Aorta (tissue), 5 donors: Measurements from ENCODE around the gene SBNO2. TPM values are rescaled to one million over a fixed set of nuclear protein-coding genes. Genes with fewer than 3 reads are reported as not detected.
A peak's percentile ranks its signal among the peaks of the same experiment; 100 is the strongest.
"Not testable (repeated sequence)": the region's sequence is repeated elsewhere in the genome, so short reads cannot be mapped to it uniquely, and the experiment has no call there.

Source experiments
- ATAC-seq: fragments of 200-7000 bp; cut with Tn5 transposase; one replicate; pipeline ENCODE4 v1.9.1; 2022; ENCODE audit warnings: moderate library complexity; ENCODE audit not compliant: low FRiP score
- DNase-seq, 2 donors: peaks; one replicate each; pipeline ENCODE4 v3.0.0-alpha.2; 2020
- H3K27ac ChIP-seq, 2 donors: one replicate each; pipeline ENCODE4 v1.5.1; 2013; ENCODE audit warnings: low read length in 2 of 2, mild to moderate bottlenecking in 2 of 2, moderate library complexity in 2 of 2, control low read depth in 1 of 2, inconsistent platforms in 1 of 2, low read depth in 1 of 2
- H3K27me3 ChIP-seq, 2 donors: one replicate each; pipeline ENCODE4 v1.6.1; 2013; ENCODE audit warnings: control low read depth in 1 of 2, low read length in 1 of 2, mild to moderate bottlenecking in 1 of 2, moderate library complexity in 1 of 2; ENCODE audit not compliant: insufficient read depth in 2 of 2, control insufficient read depth in 1 of 2
- H3K36me3 ChIP-seq, 2 donors: one replicate each; pipeline ENCODE4 v1.6.1; 2013; ENCODE audit warnings: control low read depth in 1 of 2, low read length in 1 of 2, mild to moderate bottlenecking in 1 of 2; ENCODE audit not compliant: insufficient read depth in 2 of 2, control insufficient read depth in 1 of 2
- H3K4me1 ChIP-seq, 2 donors: one replicate each; pipeline ENCODE4 v1.6.1; 2013; ENCODE audit warnings: low read length in 2 of 2, control low read depth in 1 of 2, mild to moderate bottlenecking in 1 of 2, moderate library complexity in 1 of 2; ENCODE audit not compliant: insufficient read depth in 2 of 2, control insufficient read depth in 1 of 2
- H3K4me3 ChIP-seq, 2 donors: one replicate each; pipeline ENCODE4 v1.5.1; 2013; ENCODE audit warnings: low read length in 2 of 2, control low read depth in 1 of 2, mild to moderate bottlenecking in 1 of 2
- H3K9me3 ChIP-seq: one replicate; pipeline ENCODE4 v1.6.1; 2013; ENCODE audit warnings: mild to moderate bottlenecking, low read length; ENCODE audit not compliant: control insufficient read depth
- WGBS, 2 donors: extraction: QIAGEN DNeasy Blood & Tissue Kit; methylation state at CpG; one replicate each; pipeline ENCODE4 v1.1.7; 2013; 5-methylcytosine and 5-hydroxymethylcytosine counted together
- intact Hi-C, 2 donors: fragments of 100-400 bp; cut with DNase I; formaldehyde crosslinking; loops; one replicate each; pipeline versions ENCODE4 v1.14.2 to v1.15.0; 2022
- polyA plus RNA-seq, 2 donors: library from polyadenylated mRNA; stranded (reverse); fragments of 200-250 nt; gene quantifications; one replicate each; pipeline ENCODE4 v1.2.3, GENCODE V29; 2013
- total RNA-seq, 2 donors: library from RNA; stranded (reverse); fragmentation: NEBNext Ultra II Directional; extraction: Animal tissue kit (Norgen Biotek cat#: 25700); gene quantifications; one replicate each; pipeline ENCODE4 v1.2.1, GENCODE V29; 2021
- donor health status: healthy with polysubstance abuse.
- donor health status: Bipolar disorder and iron deficiency.
- donor health status: DM: no; HTN: no; CAD: no.
- donor health status: DM: no; HTN: no; CAD: no.
- donor health status: DM: yes; HTN: yes; CAD: no.

The SBNO2 gene
- total and polyA plus RNA-seq, 4 donors: 11.0 to 165 (median 75.2) TPM

DNA sequence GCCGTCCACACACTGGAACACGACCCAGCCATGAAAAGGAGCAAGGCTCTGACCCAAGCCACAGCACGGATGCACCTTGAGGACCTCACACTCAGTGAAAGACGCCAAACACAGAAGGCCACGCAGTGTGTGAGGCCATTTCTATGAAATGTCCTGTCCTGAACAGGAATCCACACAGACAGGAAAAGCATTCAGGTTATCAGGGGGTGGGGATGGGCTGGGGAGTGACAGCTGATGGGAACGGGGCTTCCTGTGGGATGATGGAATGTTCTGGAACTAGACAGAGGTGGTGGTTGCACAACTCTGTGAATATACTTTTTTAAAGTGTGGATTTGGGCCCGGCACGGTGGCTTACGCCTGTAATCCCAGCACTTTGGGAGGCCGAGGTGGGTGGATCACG, 39.6 kb downstream of the SBNO2 start:
- WGBS, 2 donors: 96% methylated on average over 11 of the region's 11 CpGs
- intact Hi-C loops: loop anchor here (5.0 kb wide), 1 partner anchor 38 kb away; the partner anchor contains the start of gene SBNO2 (in 2 of the 2)
- H3K4me1 ChIP-seq: no peaks in the 10 kb centered on the region

DNA sequence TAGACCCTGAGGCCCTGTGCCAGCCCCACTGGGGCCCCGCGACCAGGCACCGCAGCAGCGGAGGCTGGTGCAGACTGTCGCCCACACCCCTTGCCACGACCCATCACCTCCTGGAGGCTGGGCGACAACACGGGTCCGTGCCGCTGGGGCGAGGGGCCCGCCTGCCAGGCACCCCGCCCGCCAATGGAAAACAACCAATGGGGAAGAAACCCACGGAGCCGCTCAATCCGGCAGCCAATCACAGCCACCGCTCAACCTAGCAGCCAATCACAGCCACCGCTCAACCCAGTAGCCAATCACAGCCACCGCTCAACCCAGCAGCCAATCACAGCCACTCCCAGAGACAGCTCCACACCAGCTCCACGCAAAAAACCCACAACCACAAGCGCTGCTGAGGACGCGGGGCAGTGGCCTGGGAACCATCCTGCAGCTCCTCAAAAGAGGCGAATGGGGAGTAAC, 40.6 kb downstream of the SBNO2 start:
- H3K27me3 ChIP-seq: no peaks in the 10 kb centered on the region
- no peaks in the 10 kb centered on the region for H3K36me3 ChIP-seq
- intact Hi-C loops: loop anchor here (2.0 to 5.0 kb wide), 2 partner anchors 19 to 39 kb away; partner anchors contain the start of gene SBNO2 (in 2 of the 2)
- no peaks in the 10 kb centered on the region for H3K4me1 ChIP-seq
- no peak overlapping the region for H3K4me3 ChIP-seq
- H3K27ac ChIP-seq: peak overlapping the region in 1 of 2 donors; percentile 38
- H3K9me3 ChIP-seq: no peaks in the 10 kb centered on the region
- DNase-seq (no peak), ATAC-seq (no peak)
- WGBS, 2 donors: 97 to 99% methylated on average over 25 of the region's 25 CpGs

More for the DNA sequence above, 39.6 kb downstream of the SBNO2 start:
- Histone ChIP-seq H3K9me3 (no peaks in the 10 kb centered on the region), H3K4me3 (no peak overlapping the region), H3K36me3 (no peaks in the 10 kb centered on the region), H3K27me3 (no peaks in the 10 kb centered on the region), H3K27ac (no peak overlapping the region)
- ATAC-seq (no peak), DNase-seq (no peak)

DNA sequence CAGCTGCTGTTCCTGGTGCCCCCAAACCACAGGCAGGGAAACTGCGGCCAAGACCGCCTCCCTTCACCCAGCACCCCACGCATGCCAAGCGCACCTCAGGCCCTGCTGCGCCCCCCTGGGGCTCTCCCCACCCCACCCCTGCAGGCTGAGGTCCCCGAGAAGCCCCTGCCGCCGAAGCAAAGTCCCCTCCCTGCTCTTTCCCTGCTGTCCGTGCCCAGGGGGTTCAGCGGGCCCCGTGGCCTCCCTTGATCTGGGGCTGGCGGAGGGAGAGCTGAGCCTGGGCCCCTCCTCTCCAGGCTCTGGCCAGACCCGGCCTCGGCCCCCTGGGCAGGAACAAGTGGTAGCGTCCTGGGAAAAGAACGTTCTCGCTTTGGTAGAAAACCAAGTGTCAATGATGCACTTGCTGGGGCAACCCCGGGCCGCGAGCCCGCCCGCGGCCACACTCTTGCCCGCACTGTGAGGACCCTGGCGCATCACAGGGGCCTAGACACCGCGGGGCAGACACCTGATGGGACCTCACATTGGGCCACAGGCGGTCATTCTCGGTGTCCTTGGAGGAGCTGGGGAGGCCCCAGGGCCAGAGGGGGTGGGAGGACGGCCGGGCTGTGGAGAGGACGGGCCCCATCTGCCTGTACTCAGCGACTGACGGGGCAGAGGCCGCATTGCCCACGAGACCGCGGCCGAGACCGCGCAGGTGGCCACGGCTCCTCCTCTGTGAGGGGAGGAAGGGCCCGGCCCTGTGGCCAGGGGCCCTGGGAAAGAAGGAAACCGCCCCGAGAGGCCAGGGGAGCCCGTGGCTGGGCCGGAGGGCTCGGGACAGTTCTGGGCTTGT, 41.3 kb downstream of the SBNO2 start:
- H3K27ac ChIP-seq: peak overlapping the region; percentile 23 to 38
- intact Hi-C loops: loop anchor here (2.0 to 5.0 kb wide), 2 partner anchors 20 to 40 kb away; partner anchors contain the start of gene SBNO2 (in 2 of the 2)
- no peaks in the 10 kb centered on the region for H3K36me3 ChIP-seq
- 76 to 82% methylated on average over 46 to 48 of the region's 48 CpGs for WGBS, 2 donors
- H3K4me1 ChIP-seq: no peaks in the 10 kb centered on the region
- no peaks in the 10 kb centered on the region for H3K27me3 ChIP-seq
- no peaks in the 10 kb centered on the region for H3K9me3 ChIP-seq
- ATAC-seq (peak; percentile 8), DNase-seq (no peak)
- H3K4me3 ChIP-seq: peak overlapping the region in 1 of 2 donors; percentile 70

DNA sequence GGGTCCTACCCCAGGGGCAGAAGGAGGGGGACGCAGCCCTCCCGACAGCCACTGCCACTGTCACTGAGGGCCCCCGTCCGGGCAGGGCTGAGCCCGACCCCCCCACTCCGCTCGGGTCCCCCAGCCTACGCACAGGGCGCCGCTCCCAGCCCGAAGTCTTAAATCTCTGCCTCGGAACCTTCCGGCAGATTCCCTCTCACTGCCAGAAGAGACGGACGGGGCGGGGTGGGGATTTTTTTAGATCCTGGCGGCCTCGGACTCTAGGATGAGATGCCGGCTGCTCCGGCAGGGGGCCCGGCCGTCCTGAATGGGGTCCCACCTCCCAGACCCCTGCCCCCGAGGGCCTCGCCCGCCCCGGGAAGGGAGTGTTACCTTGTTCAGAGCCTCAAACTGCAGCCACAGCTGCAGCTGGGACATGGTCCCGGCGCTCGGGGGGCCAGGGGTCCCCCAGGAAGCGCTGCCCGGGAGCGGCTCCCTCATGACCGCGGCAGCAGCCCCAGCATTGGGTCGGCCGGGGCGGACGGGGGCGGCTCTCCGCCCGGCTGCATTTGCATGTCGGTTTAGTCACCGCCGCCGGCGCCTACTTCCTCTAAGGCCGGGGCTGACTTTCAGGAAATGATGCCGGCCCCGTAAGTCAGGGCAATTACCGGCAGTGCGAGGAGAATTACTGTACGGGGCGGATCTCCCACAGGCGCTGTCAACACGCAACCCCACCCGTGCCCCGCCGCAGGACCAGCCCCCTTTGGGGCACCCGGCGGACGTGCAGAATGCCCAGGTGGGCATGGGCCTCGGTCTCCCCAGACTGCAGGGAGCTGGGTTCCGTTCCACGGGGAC, 42.1 kb downstream of the SBNO2 start:
- 1% methylated on average over 60 to 64 of the region's 64 CpGs for WGBS, 2 donors
- intact Hi-C loops: loop anchor here (2.0 to 5.0 kb wide), 2 partner anchors 21 to 40 kb away; partner anchors contain the start of gene SBNO2 (in 2 of the 2)

DNA sequence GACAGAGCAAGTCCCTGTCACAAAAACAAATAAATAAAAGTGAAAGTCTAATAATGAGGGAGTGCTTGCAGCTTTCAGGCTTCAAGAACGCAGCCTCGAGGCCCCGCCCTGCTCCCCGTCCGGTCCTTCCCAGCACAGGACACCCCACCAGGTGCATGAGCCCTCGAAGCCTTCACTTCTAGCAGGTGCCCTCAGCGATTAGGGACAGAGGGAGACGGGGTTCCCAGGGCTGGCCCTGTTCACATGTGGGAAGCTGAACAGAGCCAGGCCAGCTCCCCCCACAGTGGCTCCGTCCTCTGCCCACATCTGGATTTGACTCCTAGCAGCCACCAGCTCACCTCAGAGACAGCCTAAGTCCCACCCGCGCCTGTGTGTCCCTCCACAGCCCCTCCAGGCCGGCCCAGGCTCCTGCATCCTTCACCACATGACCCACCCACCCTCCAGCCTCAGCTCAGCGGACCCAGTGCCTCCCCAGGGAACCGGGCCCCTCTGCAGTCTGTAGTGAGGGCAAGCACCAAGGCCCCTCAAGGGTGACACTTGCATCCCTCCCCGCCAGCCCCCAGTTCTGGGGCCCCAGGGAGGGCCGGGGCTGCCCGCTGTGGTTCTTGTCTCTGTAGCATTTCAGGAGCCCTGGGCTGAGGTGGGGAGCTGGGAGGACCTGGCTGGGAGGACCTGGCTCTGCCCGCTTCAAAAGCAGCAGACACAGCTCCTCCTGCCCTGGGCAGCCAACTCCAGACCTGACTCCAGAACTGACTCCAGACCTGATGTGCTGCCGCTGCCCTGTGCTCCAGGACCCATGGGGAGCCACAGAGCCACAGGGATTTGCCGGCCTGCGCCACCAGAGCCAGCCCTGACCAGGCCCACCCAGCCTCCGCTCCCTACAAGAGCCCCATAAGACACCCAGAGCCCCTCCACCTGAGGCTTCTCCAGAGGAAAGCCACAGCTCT, 43.0 kb downstream of the SBNO2 start:
- DNase-seq (peak in 1 of 2 donors; percentile 61), ATAC-seq (no peak)
- H3K4me1 ChIP-seq: no peaks in the 10 kb centered on the region
- WGBS, 2 donors: 49 to 53% methylated on average over 20 to 22 of the region's 22 CpGs
- no peaks in the 10 kb centered on the region for H3K27me3 ChIP-seq
- H3K27ac ChIP-seq: peak overlapping the region; percentile 34 to 70
- H3K4me3 ChIP-seq: peak overlapping the region; percentile 50 to 70
- no peaks in the 10 kb centered on the region for H3K9me3 ChIP-seq
- H3K36me3 ChIP-seq: no peaks in the 10 kb centered on the region
- intact Hi-C loops: loop anchor here (5.0 kb wide), 1 partner anchor 41 kb away; the partner anchor contains the start of gene SBNO2 (in 2 of the 2)

More for the DNA sequence above, 42.1 kb downstream of the SBNO2 start:
- DNase-seq: peak; percentile 96 to 97
- peak; percentile 87 for ATAC-seq
- Histone ChIP-seq H3K27me3 (no peaks in the 10 kb centered on the region), H3K36me3 (no peaks in the 10 kb centered on the region), H3K9me3 (no peaks in the 10 kb centered on the region), H3K4me3 (peak overlapping the region; percentile 50 to 70), H3K27ac (peak overlapping the region; percentile 34 to 70), H3K4me1 (no peaks in the 10 kb centered on the region)

DNA sequence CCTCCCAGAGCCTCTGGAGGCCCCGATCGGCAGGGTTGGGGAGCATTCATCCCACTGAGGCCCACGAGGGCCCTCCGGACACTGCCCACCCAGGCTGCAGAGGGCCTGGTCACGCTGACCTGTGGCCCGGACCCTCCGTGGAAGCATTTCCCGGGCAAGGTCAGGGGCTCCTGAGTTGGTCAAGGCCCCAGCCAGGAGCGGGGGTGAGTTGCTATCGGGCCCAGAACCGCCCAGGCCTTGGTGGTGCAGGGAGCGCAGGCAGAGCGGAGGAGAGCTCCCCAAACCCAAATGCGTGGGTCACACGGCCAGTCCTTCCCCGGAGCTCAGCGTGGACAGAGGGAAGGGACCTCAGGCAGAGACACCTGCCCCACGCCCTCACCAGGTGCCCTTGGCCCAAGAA, 44.5 kb downstream of the SBNO2 start:
- intact Hi-C loops: no loop called here
- DNase-seq (no peak), ATAC-seq (no peak)
- no peaks in the 10 kb centered on the region for H3K27me3 ChIP-seq
- H3K9me3 ChIP-seq: no peaks in the 10 kb centered on the region
- H3K4me1 ChIP-seq: no peaks in the 10 kb centered on the region
- no peak overlapping the region for H3K4me3 ChIP-seq
- no peaks in the 10 kb centered on the region for H3K36me3 ChIP-seq
- no peak overlapping the region for H3K27ac ChIP-seq
- 94 to 96% methylated on average over 14 to 18 of the region's 18 CpGs for WGBS, 2 donors

DNA sequence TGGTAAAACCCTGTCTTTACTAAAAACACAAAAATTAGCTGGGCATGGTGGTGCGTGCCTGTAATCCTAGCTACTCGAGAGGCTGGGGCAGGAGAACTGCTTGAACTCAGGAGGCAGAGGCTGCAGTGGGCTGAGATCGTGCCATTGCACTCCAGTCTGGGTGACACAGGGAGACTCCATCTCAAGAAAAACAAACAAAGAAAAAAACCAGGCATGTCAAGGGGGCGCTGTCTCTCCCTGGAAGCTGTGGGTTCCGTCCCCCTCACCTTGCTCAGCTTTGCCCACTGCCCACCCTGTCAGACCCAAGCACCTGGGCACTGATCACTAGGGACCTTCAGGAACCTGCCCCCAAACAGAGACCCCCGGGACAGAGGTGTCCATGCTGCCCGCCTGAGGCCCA, 45.0 kb downstream of the SBNO2 start:
- 91% methylated on average over 7 of the region's 7 CpGs for WGBS, 2 donors
- H3K4me1 ChIP-seq, DNase-seq, intact Hi-C loops, H3K4me3 ChIP-seq, H3K9me3 ChIP-seq, ATAC-seq, H3K27ac ChIP-seq, H3K27me3 ChIP-seq, H3K36me3 ChIP-seq: not testable (repeated sequence)
